Posterior vena cava (tissue), 2 donors: ENCODE measurements around the gene NOTCH4. TPM values are rescaled to one million over a fixed set of nuclear protein-coding genes. Genes with fewer than 3 reads are reported as not detected.
"Not testable (repeated sequence)": the region's sequence is repeated elsewhere in the genome, so short reads cannot be mapped to it uniquely, and the experiment has no call there.

Experiments used
- DNase-seq: peaks from one replicate; pipeline ENCODE4 v3.0.0-alpha.2; 2020; ENCODE audit warnings: low spot score
- intact Hi-C, 2 donors: fragments of 100-400 bp; cut with DNase I; formaldehyde crosslinking; loops; one replicate each; pipeline versions ENCODE4 v1.14.1 to v1.14.2; 2022 to 2023
- total RNA-seq, 2 donors: library from RNA; stranded (reverse); fragmentation: NEBNext Ultra II Directional; extraction: Animal tissue kit (Norgen Biotek cat#: 25700); gene quantifications; one replicate each; pipeline ENCODE4 v1.2.1, GENCODE V29; 2021
- donor health status: DM: yes; HTN: yes; CAD: no.
- donor health status: DM: yes; HTN: yes; CAD: no.

The NOTCH4 gene
- total RNA-seq, 2 donors from 2014 or later, result 17.3 to 24.1 TPM

DNA sequence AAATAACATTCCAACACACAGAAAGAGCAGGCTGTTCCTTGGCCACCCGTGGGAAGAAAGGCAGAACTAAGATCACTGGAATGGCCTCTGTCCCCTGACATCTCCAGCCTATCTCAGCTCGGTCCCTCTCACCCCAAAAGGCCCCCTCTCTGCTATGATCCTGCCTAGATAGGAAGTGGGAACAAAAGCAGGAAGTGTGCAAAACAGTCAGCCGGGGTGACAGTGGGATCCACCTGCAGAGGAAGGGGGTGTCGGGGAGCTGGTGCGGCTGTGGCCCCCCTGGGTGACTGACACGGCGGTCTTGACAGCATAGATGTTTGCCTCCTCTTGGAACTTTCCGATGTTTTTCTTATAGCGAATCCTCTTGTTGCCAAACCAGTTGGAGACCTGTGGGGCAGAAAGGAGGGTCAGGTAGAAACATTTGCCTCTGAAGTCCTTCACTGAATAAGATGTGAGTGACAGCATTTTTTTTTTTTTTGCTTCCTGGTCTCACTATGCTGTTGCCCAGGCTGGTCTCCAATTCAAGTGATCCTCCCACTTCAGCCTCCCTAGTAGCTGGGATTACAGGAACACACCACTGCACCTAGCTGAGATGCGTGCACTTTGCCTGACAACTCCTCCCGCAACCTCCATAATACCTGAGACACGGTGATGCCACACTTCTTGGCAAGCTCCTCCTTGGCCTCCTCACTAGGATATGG, 36.7 kb downstream of the NOTCH4 start:
- intact Hi-C loops, result no loop called here
- DNase-seq, result peak; percentile 59

- intact Hi-C loops, result not testable (repeated sequence)
- DNase-seq, result peak; percentile 61
These were observed 37.6 kb downstream of the NOTCH4 start for GRCh38 chr6:32186151-32186840.

- intact Hi-C loops, result not testable (repeated sequence)
- peak; percentile 94 for DNase-seq
These were observed 38.2 kb downstream of the NOTCH4 start for GRCh38 chr6:32185681-32186131.

DNA sequence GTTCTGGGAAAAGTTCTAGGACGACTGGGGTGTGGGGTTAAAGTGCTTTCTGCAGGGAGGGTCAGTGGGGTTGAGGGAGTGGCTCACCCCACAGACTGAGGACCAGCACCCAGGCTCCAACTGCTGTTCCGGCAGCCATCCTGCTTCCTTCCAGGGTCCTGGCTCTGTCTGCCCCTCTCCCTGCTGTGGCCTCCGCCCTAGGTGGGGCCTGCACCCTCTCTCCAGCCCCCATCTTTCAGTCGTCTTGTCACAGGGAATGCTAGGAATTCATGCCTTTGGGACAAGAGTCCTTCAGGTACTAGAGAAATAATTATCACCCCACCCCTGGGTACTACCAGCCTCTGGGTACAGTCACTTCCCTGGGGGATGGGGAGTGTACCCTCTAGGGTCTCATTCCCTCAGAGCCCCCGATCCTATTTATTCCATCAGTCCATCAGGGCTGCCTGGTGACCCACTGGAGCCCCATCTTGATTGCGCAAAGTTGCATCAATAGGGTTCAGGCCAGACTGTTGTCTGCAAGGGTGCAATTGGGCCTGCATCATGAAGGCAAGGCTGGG, 39.7 kb downstream of the NOTCH4 start, which contains the start of gene AGER:
Gene AGER, minus strand, starts transcription at position 170 of the 557 bp plus-strand sequence. Its CDS starts 31 bp downstream, at position 139.
- intact Hi-C loops, result no loop called here
- DNase-seq, result peak; percentile 58

- intact Hi-C loops, result no loop called here
- peak; percentile 49 for DNase-seq
These were observed 40.3 kb downstream of the NOTCH4 start for GRCh38 chr6:32183483-32184083.

DNA sequence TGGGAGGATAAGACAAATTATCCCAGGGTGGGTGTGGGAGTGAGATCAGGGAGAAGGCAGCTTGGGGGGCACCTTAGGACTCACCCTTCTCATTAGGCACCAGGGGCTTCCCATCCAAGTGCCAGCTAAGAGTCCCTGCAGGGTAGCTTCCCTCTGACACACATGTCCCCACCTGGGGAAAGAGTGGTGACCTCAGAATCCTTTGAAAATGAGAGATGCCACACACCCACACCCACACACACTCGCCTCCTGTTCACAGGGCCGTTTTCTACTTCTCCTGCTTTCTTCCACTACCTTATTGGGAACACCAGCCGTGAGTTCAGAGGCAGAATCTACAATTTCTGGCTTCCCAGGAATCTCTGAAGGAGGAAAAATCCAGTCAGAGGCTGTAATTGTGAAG, 40.8 kb downstream of the NOTCH4 start:
- no peak for DNase-seq
- intact Hi-C loops, result no loop called here

- intact Hi-C loops, result no loop called here
- DNase-seq, result peak; percentile 68
These were observed 41.3 kb downstream of the NOTCH4 start for GRCh38 chr6:32182555-32182981.

DNA sequence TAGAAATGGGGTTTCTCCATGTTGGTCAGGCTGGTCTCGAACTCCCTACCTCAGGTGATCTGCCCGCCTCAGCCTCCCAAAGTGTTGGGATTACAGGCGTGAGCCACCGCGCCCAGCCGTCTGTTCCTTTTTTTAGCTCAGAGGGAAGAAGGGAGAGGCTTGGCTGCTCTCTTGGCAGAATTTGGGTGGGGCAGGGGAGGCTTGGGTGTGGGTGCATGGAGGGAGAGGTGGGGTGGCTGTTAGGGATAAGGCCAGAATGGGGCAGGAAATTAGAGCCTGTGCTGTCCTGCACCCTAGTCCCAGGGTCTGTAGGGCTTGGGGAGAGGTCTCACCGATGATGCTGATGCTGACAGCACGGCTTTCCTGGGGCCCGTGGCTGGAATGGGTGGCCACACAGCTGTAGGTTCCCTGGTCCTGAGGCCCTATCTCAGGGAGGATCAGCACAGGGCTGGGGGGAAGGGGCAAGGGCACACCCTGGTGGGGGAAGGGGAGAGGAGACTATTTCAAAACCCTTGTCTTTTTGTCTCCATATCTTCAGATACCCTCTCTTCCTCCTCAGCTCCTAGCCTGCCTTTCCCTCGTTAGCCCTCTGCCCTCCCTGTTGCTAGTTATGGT, 41.8 kb downstream of the NOTCH4 start:
- peak; percentile 49 for DNase-seq
- intact Hi-C loops, result no loop called here

- peak; percentile 77 for DNase-seq
- intact Hi-C loops, result no loop called here
These were observed 42.6 kb downstream of the NOTCH4 start for GRCh38 chr6:32181148-32181702.

DNA sequence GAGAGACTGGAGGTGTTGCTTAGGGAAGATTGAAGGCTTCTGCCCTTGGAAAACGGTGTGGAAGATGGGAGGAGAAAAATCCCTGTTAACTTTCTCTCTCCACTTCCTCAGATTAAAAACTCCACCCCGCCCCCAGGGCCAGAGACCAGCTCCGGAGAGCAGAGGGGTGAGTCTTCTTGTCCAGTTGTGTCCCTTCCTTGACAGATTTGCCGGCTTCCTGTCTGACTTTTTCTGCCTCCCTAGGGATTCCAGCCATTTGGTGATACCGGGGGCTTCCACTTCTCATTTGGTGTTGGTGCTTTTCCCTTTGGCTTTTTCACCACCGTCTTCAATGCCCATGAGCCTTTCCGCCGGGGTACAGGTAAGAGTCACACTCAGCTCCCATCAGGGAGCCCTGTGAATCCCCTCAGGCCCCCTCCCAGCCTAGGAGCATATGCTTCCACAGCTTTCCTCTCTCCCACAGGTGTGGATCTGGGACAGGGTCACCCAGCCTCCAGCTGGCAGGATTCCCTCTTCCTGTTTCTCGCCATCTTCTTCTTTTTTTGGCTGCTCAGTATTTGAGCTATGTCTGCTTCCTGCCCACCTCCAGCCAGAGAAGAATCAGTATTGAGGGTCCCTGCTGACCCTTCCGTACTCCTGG, 44.0 kb downstream of the NOTCH4 start:
- DNase-seq, result no peak
- intact Hi-C loops, result loop anchor here in 1 of 2 donors (5.0 kb wide), 1 partner anchor 53 kb away; the partner anchor contains the start of gene ATF6B

GRCh38 chr6:32178547-32179440, 45.1 kb downstream of the NOTCH4 start:
- no peak for DNase-seq
- intact Hi-C loops, result loop anchor here in 1 of 2 donors (5.0 kb wide), 1 partner anchor 51 kb away; the partner anchor contains the start of gene ATF6B

DNA sequence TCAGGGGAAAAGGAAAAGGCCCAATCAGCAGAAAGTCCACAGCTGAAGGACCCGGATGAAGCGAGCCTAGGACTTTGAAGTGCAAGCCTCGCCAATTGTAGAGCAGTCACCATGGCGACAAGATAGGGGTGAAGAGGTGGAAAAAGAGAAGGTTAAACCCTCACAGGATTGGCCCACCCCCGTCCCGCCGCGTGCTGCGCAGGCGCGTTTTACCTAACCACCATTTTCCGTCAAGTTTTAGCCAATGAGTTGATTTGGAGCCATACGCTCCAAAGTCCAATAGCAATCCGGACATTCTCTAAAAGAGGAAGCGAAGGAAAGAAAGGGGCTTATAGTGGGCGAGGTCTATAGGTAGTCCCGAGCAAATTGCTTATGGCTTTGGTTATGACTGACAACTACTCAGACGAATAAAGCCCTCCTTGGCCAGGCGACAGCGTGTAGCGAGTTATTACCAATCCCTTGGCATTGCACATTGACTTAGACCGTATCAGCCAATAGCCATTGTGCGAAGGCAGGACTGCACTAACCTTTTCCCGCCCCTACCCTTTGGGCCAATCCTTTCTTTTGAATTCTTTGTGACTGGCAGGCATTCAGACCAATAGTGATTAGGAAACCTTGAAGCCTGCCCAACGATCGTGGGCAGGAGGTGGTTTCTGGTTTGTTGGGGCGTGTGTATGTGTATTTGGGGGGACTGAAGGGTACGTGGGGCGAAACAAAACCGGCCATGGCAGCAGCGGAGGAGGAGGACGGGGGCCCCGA, 45.9 kb downstream of the NOTCH4 start, which contains the start of gene RNF5:
Gene RNF5, plus strand, starts transcription at position 618 of the 759 bp plus-strand sequence. Its CDS starts 107 bp downstream, at position 725.
- peak; percentile 98 for DNase-seq

DNA sequence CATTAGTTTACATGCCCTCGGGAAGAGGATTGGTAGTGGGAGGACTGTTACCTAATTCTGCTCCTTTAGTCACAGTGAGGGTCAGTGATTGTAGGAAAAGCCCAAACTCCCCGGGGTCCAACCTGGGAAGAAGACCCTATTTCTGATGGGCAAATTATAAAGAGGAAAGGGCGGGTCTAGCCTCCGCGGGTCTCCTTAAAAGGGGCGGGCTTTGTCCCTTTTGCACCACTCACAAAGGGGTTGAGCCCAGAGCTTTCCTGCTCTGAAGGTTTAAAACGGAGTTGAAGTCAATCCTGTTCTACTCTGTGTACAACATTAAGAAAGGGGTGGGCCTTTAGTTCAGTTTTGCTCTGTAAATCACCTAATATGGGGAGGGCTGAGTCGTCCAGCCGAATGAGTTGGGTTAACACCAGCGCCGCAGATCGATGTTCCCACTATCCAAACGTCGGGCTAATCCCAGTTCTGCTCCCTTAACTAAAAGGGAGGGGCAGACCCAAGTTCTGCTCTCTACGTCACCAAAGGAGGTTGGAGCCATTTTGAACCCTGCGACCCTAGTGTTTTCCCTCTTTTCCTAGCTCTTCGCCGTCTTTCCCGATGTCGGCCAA, 46.6 kb downstream of the NOTCH4 start:
- no peak for DNase-seq
- intact Hi-C loops, result loop anchor here in 1 of 2 donors (5.0 kb wide), 1 partner anchor 50 kb away; the partner anchor contains the start of gene ATF6B

More for the DNA sequence above, 45.9 kb downstream of the NOTCH4 start, which contains the start of gene RNF5:
- intact Hi-C loops, result loop anchor here in 1 of 2 donors (5.0 kb wide), 1 partner anchor 51 kb away; the partner anchor contains the start of gene ATF6B

DNA sequence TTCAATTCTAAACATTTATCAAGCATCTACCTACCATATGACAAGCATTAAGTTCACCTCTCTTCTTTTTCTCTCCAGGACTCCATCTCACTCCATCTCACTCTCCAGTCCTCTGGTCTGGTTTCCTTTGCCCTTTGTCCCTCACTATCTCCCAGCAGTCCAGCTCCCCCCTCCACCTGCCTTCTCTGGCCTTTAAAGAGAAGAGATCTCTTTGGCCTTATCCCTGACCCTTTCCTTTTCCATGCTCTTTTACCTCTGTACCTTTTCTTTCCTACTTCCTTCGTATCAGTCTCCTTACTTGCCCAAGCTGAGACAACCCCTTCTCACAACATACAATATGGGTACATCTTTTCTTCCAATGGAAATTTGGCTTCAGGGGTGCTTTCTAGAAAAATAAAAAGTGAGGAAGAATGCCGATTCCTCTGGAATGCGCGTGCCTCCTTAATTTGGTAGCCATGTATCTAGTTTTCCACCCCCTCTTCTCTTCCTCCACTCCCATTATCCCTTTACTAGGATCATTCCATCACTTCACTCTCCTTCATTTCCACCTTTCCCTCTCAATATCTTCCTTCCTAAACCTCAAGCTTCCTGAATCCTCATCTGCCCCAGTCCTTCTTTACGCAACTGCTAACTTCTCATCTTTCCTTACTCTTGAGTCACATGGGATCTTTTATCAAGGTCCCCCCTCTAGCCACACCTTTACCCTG, 47.2 kb downstream of the NOTCH4 start:
- DNase-seq, result no peak
- intact Hi-C loops, result loop anchor here in 1 of 2 donors (5.0 kb wide), 1 partner anchor 49 kb away; the partner anchor contains the start of gene ATF6B
